Cardiac fibroblast (primary cell): ENCODE results near the gene ZNF776.

Source experiments
- DNase-seq, 2 donors: peaks; one replicate each; pipeline versions ENCODE4 v3.0.0 to v3.0.0-alpha.2; 2010; ENCODE audit warnings: low read depth in 2 of 2
- H3K4me3 ChIP-seq, 2 donors: replicated peaks in 1 of 2; 1 replicate in 1 of 2; 2 replicates in 1 of 2; pipeline ENCODE4 v1.5.1; 2011; ENCODE audit warnings: low read depth in 2 of 2, low read length in 2 of 2, mild to moderate bottlenecking in 2 of 2, moderate library complexity in 1 of 2
- TF ChIP-seq, protein P1 (sequence below): IDR thresholded peaks from one replicate; pipeline ENCODE4 v1.5.1; 2011; ENCODE audit warnings: low read depth, mild to moderate bottlenecking, low read length, inconsistent platforms

Gene ZNF776

GRCh38 chr19:57754091-57754673, 7.6 kb downstream of the ZNF776 start:
- no peak overlapping the region for H3K4me3 ChIP-seq
- no peak for DNase-seq
- TF ChIP-seq, protein P1, sequence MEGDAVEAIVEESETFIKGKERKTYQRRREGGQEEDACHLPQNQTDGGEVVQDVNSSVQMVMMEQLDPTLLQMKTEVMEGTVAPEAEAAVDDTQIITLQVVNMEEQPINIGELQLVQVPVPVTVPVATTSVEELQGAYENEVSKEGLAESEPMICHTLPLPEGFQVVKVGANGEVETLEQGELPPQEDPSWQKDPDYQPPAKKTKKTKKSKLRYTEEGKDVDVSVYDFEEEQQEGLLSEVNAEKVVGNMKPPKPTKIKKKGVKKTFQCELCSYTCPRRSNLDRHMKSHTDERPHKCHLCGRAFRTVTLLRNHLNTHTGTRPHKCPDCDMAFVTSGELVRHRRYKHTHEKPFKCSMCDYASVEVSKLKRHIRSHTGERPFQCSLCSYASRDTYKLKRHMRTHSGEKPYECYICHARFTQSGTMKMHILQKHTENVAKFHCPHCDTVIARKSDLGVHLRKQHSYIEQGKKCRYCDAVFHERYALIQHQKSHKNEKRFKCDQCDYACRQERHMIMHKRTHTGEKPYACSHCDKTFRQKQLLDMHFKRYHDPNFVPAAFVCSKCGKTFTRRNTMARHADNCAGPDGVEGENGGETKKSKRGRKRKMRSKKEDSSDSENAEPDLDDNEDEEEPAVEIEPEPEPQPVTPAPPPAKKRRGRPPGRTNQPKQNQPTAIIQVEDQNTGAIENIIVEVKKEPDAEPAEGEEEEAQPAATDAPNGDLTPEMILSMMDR = no peak

- no peak for DNase-seq
- TF ChIP-seq, protein P1 = no peak
- H3K4me3 ChIP-seq = no peak overlapping the region
Measured at GRCh38 chr19:57755031-57755430, 8.4 kb downstream of the ZNF776 start.

- H3K4me3 ChIP-seq = no peak overlapping the region
- no peak for DNase-seq
- TF ChIP-seq, protein P1 = no peak
Measured at GRCh38 chr19:57757941-57758340, 11.3 kb downstream of the ZNF776 start.

- DNase-seq = no peak
- H3K4me3 ChIP-seq = no peak overlapping the region
- TF ChIP-seq, protein P1 = no peak
Measured at GRCh38 chr19:57759096-57759495, 12.5 kb downstream of the ZNF776 start.

DNA sequence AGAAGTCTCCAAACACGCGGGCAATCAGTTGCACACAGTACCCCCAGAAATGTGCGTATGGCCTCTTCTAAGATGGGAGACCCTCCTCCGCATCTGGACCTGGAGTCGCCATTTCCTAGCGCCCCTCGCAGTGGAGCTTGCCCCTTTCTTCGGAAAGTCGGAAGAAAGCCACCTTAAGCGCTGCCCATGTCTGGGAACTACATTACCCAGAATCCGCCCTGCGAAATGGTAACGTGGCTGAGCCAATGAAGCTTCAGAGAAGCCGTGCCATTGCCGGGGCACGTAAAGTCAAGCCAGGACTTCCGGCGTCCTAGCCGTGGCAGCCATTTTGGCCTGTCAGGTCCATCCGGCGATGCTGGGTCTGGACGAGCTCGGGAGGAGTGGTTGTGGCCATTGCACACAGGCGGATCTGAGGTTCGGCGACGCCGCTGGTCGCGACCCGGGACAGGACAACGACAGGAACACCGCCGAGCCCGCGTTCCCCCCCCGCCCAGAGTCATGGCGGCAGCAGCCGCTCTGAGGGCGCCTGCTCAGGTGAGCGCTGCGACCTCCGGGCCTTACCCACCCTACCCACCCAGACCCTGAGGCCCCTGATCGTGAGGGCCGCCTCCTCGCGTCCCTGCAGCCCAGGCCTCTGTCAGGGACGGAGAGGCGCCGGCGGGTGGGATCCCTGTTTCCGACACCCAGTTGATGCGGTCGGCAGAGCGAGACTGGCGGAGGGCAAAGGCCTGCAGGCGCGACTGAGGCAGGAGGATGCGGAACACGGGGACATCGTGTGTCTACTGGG, 22.9 kb downstream of the ZNF776 start, which contains the start of gene ZNF586:
Gene ZNF586, plus strand, starts transcription at position 332 of the 787 bp plus-strand sequence. Its CDS starts 167 bp downstream, at position 499.
- TF ChIP-seq, protein P1 = no peak
- peak; percentile 93 to 94 for DNase-seq
- peak within 1 kb of the TSS; percentile 89 to 92 for H3K4me3 ChIP-seq

- TF ChIP-seq, protein P1 = no peak
- H3K4me3 ChIP-seq = no peak overlapping the region
- no peak for DNase-seq
Measured at GRCh38 chr19:57771417-57771816, 24.8 kb downstream of the ZNF776 start.
